K562 (cell line): ENCODE results near the gene LRRC4C. TPM values are rescaled to one million over a fixed set of nuclear protein-coding genes. Genes with fewer than 3 reads are reported as not detected.

Experiments used
- ATAC-seq: fragments of 200-7000 bp; cut with Tn5 transposase; 3 replicates; pipeline ENCODE4 v1.9.1; 2020; ENCODE audit warnings: moderate library complexity
- BruUV-seq: library from RNA; stranded (reverse); fragments of 400-500 nt; replicated peaks from 2 replicates; lab custom pipeline; 2021; lab: Mats Ljungman, UMichigan
- CTCF ChIA-PET: fragments of 300-600 bp; formaldehyde crosslinking; extraction: SDS; loops from one replicate; lab custom pipeline; 2021; ENCODE audit warnings: low intra/inter-chr PET ratio; lab: Yijun Ruan, JAX
- POLR2A ChIA-PET: fragments of 300-600, 350-650 bp; sonication (Branson Sonifier 250); formaldehyde crosslinking; extraction: SDS; loops from one replicate; lab custom pipeline; 2021; ENCODE audit warnings: antibody characterized with exemption, inconsistent platforms; lab: Yijun Ruan, JAX
- DNase-seq, 4 experiments: peaks; one replicate each; pipeline versions ENCODE4 v3.0.0 to v3.0.0-alpha.2; 2011 to 2018; ENCODE audit warnings: low spot score in 3 of 4, mixed read lengths in 3 of 4; ENCODE audit errors: extremely low read depth in 1 of 4
- FAIRE-seq: peaks from 2 replicates; lab custom pipeline; 2011; peaks lifted over from hg19 to GRCh38; lab: Jason Lieb, UNC
- H2AFZ ChIP-seq: 2 replicates; pipeline ENCODE4 v1.6.0; 2011; ENCODE audit warnings: low read depth, low read length, control low read depth, inconsistent platforms
- H3K27ac ChIP-seq: fragments of 200-600 bp; 3 replicates; pipeline ENCODE4 v1.8.0; 2011; ENCODE audit warnings: low read depth, mild to moderate bottlenecking, control low read depth, inconsistent platforms, low read length, moderate library complexity, mixed read lengths; ENCODE audit errors: extremely low read depth
- H3K27me3 ChIP-seq, 2 experiments: fragments of 300-600 bp in 1 of 2; 2 replicates in 1 of 2; 3 replicates in 1 of 2; pipeline versions ENCODE4 v1.6.0 to v1.8.0; 2011; ENCODE audit warnings: inconsistent platforms in 2 of 2, low read length in 2 of 2, mild to moderate bottlenecking in 1 of 2, mixed read lengths in 1 of 2, moderate library complexity in 1 of 2; ENCODE audit not compliant: control insufficient read depth in 2 of 2, insufficient read depth in 2 of 2
- H3K36me3 ChIP-seq: fragments of 300-600 bp; 3 replicates; pipeline ENCODE4 v1.8.0; 2011; ENCODE audit warnings: mild to moderate bottlenecking, low read length, inconsistent platforms; ENCODE audit not compliant: control insufficient read depth, insufficient read depth
- H3K4me1 ChIP-seq, 2 experiments: fragments of 200-600 bp in 1 of 2; replicated peaks in 1 of 2; 2 replicates in 1 of 2; 3 replicates in 1 of 2; pipeline versions ENCODE4 v1.5.1 to v1.8.0; 2011; ENCODE audit warnings: inconsistent platforms in 2 of 2, low read length in 2 of 2, mild to moderate bottlenecking in 1 of 2, mixed read lengths in 1 of 2, moderate library complexity in 1 of 2; ENCODE audit not compliant: control insufficient read depth in 2 of 2, insufficient read depth in 2 of 2
- H3K4me2 ChIP-seq: 2 replicates; pipeline ENCODE4 v1.6.1; 2011; ENCODE audit warnings: low read length, control low read depth, inconsistent platforms, mixed read lengths; ENCODE audit not compliant: insufficient read depth
- H3K4me3 ChIP-seq: fragments of 200-600 bp; sonication (generic), shearing (Covaris generic); 2 replicates; pipeline ENCODE4 v1.5.1; 2016; ENCODE audit warnings: control low read depth, inconsistent platforms
- H3K79me2 ChIP-seq: fragments of 200-600 bp; 3 replicates; pipeline ENCODE4 v1.8.0; 2011; ENCODE audit warnings: low read length, inconsistent platforms; ENCODE audit not compliant: control insufficient read depth, insufficient read depth
- H3K9ac ChIP-seq, 2 experiments: 2 replicates each; pipeline versions ENCODE4 v1.6.0 to v1.6.1; 2011; ENCODE audit warnings: low read depth in 2 of 2, low read length in 2 of 2, control low read depth in 1 of 2, inconsistent platforms in 1 of 2, mild to moderate bottlenecking in 1 of 2, mixed read lengths in 1 of 2; ENCODE audit not compliant: insufficient read depth in 1 of 2
- H3K9me1 ChIP-seq: one replicate; pipeline ENCODE4 v1.6.0; 2011; ENCODE audit warnings: inconsistent platforms, mild to moderate bottlenecking, low read length, moderate library complexity; ENCODE audit not compliant: control insufficient read depth, insufficient read depth
- H3K9me3 ChIP-seq: replicated peaks from 2 replicates; pipeline ENCODE4 v1.5.1; 2011; ENCODE audit warnings: low read depth, low read length, inconsistent platforms; ENCODE audit not compliant: control insufficient read depth, insufficient read depth
- H4K20me1 ChIP-seq: replicated peaks from 2 replicates; pipeline ENCODE4 v1.6.1; 2011; ENCODE audit warnings: low read length, inconsistent platforms, mixed read lengths; ENCODE audit not compliant: control insufficient read depth, insufficient read depth
- GABPB1 ChIP-seq: sonication (generic); formaldehyde crosslinking; IDR thresholded peaks from 2 replicates; pipeline ENCODE4 v1.8.0; 2022; ENCODE audit warnings: mild to moderate bottlenecking, missing genetic modification reagents
- GTF2B ChIP-seq: IDR thresholded peaks from 2 replicates; pipeline ENCODE4 v1.6.1; 2011; ENCODE audit not compliant: insufficient read length; ENCODE audit errors: extremely low read depth
- HNRNPL ChIP-seq: fragments of 200-400 bp; formaldehyde crosslinking; IDR thresholded peaks from 2 replicates; pipeline ENCODE4 v1.6.1; 2017; ENCODE audit warnings: low read depth, mild to moderate bottlenecking, low read length
- KLF1 ChIP-seq: fragments of 450-650 bp; IDR thresholded peaks from 2 replicates; pipeline ENCODE4 v1.6.1; 2016; ENCODE audit warnings: missing genetic modification characterization, missing compliant biosample characterization
- MBD2 ChIP-seq: sonication (generic); IDR thresholded peaks from 2 replicates; pipeline ENCODE4 v1.6.1; 2016; ENCODE audit warnings: low read depth, borderline replicate concordance
- MCM3 ChIP-seq: fragments of 450-650 bp; IDR thresholded peaks from 2 replicates; pipeline ENCODE4 v1.6.1; 2016
- NR2F6 ChIP-seq: fragments of 450-650 bp; formaldehyde crosslinking; IDR thresholded peaks from 2 replicates; pipeline ENCODE4 v1.4.0; 2020; ENCODE audit warnings: mild to moderate bottlenecking
- POLR2B ChIP-seq: fragments of 450-650 bp; IDR thresholded peaks from 2 replicates; pipeline ENCODE4 v1.6.1; 2018; ENCODE audit warnings: low read depth; ENCODE audit not compliant: partially characterized antibody
- SMARCA4 ChIP-seq: fragments of 450-650 bp; IDR thresholded peaks from 2 replicates; pipeline ENCODE4 v1.6.1; 2016
- STAG1 ChIP-seq: sonication (generic); formaldehyde crosslinking; IDR thresholded peaks from 2 replicates; pipeline ENCODE4 v1.5.0; 2020; ENCODE audit warnings: missing genetic modification reagents, borderline replicate concordance
- STAT6 ChIP-seq: sonication (generic); formaldehyde crosslinking; IDR thresholded peaks from 2 replicates; pipeline ENCODE4 v1.8.1; 2023; ENCODE audit warnings: mild to moderate bottlenecking, missing genetic modification reagents
- YBX1 ChIP-seq: fragments of 450-650 bp; IDR thresholded peaks from 2 replicates; pipeline ENCODE4 v1.7.1; 2016; ENCODE audit warnings: mild to moderate bottlenecking
- ZBTB34 ChIP-seq: fragments of 250-450 bp; sonication (Bioruptor Pico); IDR thresholded peaks from 2 replicates; pipeline ENCODE4 v1.8.0; 2021; ENCODE audit warnings: mild to moderate bottlenecking, moderate library complexity
- ZNF121 ChIP-seq: sonication (generic); formaldehyde crosslinking; conservative IDR thresholded peaks from 2 replicates; pipeline ENCODE4 v1.8.0; 2022; ENCODE audit warnings: missing genetic modification reagents
- ZNF785 ChIP-seq: fragments of 250-450 bp; sonication (Bioruptor Pico); IDR thresholded peaks from 2 replicates; pipeline ENCODE4 v1.4.0; 2020; ENCODE audit warnings: mild to moderate bottlenecking
- WGBS: fragments of 100-300 bp; shearing (Covaris generic); methylation state at CpG from one replicate; pipeline ENCODE4 v1.1.6; 2016; ENCODE audit warnings: low coverage, mixed read lengths; ENCODE audit not compliant: insufficient coverage; ENCODE audit errors: missing lambda C conversion rate; 5-methylcytosine and 5-hydroxymethylcytosine counted together
- in situ Hi-C: fragments of 300-500 bp; cut with MboI; formaldehyde crosslinking; loops from 4 replicates; pipeline ENCODE4 v1.15.0; 2018; ENCODE audit warnings: inconsistent platforms, mixed read lengths
- intact Hi-C: fragments of 100-400 bp; cut with micrococcal nuclease; formaldehyde crosslinking; loops from 2 replicates; pipeline ENCODE4 v1.14.2; 2022
- polyA plus RNA-seq, 8 experiments: library from polyadenylated mRNA; depleted of rRNA in 4 of 8; stranded (reverse) in 5 of 8; unstranded in 3 of 8; fragments of >200 nt; fragmentation: Nextera tagmentation in 2 of 8; fragmentation: Illumina TruSeq in 1 of 8; extraction: Ambion mirVana in 2 of 8; extraction: Trizol in 1 of 8; gene quantifications; 2 replicates each; pipeline versions ENCODE4 v1.2.1 to v1.2.3, GENCODE V29; 2011 to 2014; ENCODE audit warnings: inconsistent platforms in 1 of 8, missing spikeins in 1 of 8
- total RNA-seq, 7 experiments: library from RNA; depleted of rRNA in 6 of 7; stranded (reverse); fragments of >200 nt in 6 of 7; fragmentation: Illumina TruSeq in 2 of 7; extraction: Trizol in 2 of 7; gene quantifications; 2 replicates each; pipeline versions ENCODE4 v1.2.1 to v1.2.3, GENCODE V29; 2011 to 2021; ENCODE audit warnings: low replicate concordance in 1 of 7

LRRC4C gene
- total and polyA plus RNA-seq, 9 of the 15 experiments (the other 6 are each of a cell fraction or from before 2014, with no cell fraction given) = not detected

- no peaks in the 10 kb centered on the region for H3K9me1 ChIP-seq
These were observed 69.8 kb downstream of the LRRC4C start for GRCh38 chr11:41389623-41390130.

GRCh38 chr11:41384329-41384728 is 75.1 kb downstream of the LRRC4C start:
- Histone ChIP-seq H3K79me2 (no peaks in the 10 kb centered on the region), H3K9ac (no peak overlapping the region), H3K9me1 (no peaks in the 10 kb centered on the region), H3K27ac (no peak overlapping the region), H4K20me1 (no peaks in the 10 kb centered on the region), H3K4me2 (no peak overlapping the region), H3K4me3 (no peak overlapping the region), H3K36me3 (no peaks in the 10 kb centered on the region), H3K4me1 (no peaks in the 10 kb centered on the region), H3K27me3 (no peaks in the 10 kb centered on the region), H2AFZ (no peak overlapping the region), H3K9me3 (no peaks in the 10 kb centered on the region)
- CTCF ChIA-PET = no interaction called here
- FAIRE-seq (no peak), DNase-seq (no peak), ATAC-seq (no peak)
- WGBS = 0% methylated on average over 1 of the region's 1 CpG
- no TSS peak for BruUV-seq
- intact Hi-C loops = no loop called here
- POLR2A ChIA-PET = no interaction called here
- in situ Hi-C loops = no loop called here
- TF ChIP-seq POLR2B (no peak), SMARCA4 (no peak), KLF1 (tag) (no peak), ZBTB34 (CRISPR knock-in tag) (no peak), STAG1 (no peak), GABPB1 (no peak), STAT6 (CRISPR knock-in tag) (no peak), YBX1 (no peak), MCM3 (no peak), ZNF785 (no peak)

More at GRCh38 chr11:41389623-41390130, 69.8 kb downstream of the LRRC4C start:
- ATAC-seq = no peak
- POLR2A ChIA-PET = no interaction called here
- Histone ChIP-seq H3K4me3 (no peak overlapping the region), H3K9me3 (no peaks in the 10 kb centered on the region), H3K36me3 (no peaks in the 10 kb centered on the region), H3K4me1 (no peaks in the 10 kb centered on the region), H4K20me1 (no peaks in the 10 kb centered on the region), H2AFZ (no peak overlapping the region), H3K79me2 (no peaks in the 10 kb centered on the region), H3K27me3 (no peaks in the 10 kb centered on the region), H3K4me2 (no peak overlapping the region), H3K9ac (no peak overlapping the region), H3K27ac (no peak overlapping the region)
- TF ChIP-seq MBD2 (no peak), NR2F6 (no peak), GTF2B (no peak), ZNF121 (CRISPR knock-in tag) (no peak), HNRNPL (no peak)
- in situ Hi-C loops (no loop called here), intact Hi-C loops (no loop called here)
- BruUV-seq = no TSS peak
- WGBS = 0% methylated on average over 3 of the region's 3 CpGs
- CTCF ChIA-PET = no interaction called here
- FAIRE-seq = no peak
- DNase-seq = no peak
